ENCODE measurements around the gene RSRC2.
"Not testable (repeated sequence)": the region's sequence is repeated elsewhere in the genome, so short reads cannot be mapped to it uniquely, and the experiment has no call there.

The RSRC2 gene

GRCh38 chr12:122500685-122501488 lies 25.8 kb downstream of the RSRC2 start, which contains the start of gene ZCCHC8:
Gene ZCCHC8 (minus strand): TSS chr12:122500932. CDS start chr12:122500840, 92 bp downstream.
- no peaks in the 10 kb centered on the region for H3K27me3 ChIP-seq (ENCODE audit: control insufficient read depth, insufficient read depth, low read length)

GRCh38 chr12:122499991-122500684 lies 26.6 kb downstream of the RSRC2 start:
- H3K4me2 ChIP-seq (ENCODE audit: low read length): peak overlapping the region; percentile 87
- no peaks in the 10 kb centered on the region for H3K27me3 ChIP-seq (ENCODE audit: control insufficient read depth, insufficient read depth, low read length)
- peaks cover 17% of the 10 kb centered on the region for H3K4me1 ChIP-seq (ENCODE audit: control insufficient read depth, insufficient read depth, low read length)
- H3K9ac ChIP-seq (ENCODE audit: low read depth, low read length): peak overlapping the region; percentile 98
- peaks cover 24% of the 10 kb centered on the region for H3K36me3 ChIP-seq (ENCODE audit: insufficient read depth, low read length)
- H3K4me3 ChIP-seq (ENCODE audit: low read length): peak overlapping the region; percentile 98
- no peaks in the 10 kb centered on the region for H3K9me3 ChIP-seq (replicated peaks; ENCODE audit: low read length)

More at GRCh38 chr12:122500685-122501488, 25.8 kb downstream of the RSRC2 start, which contains the start of gene ZCCHC8:
- H3K36me3 ChIP-seq (ENCODE audit: insufficient read depth, low read length): peaks cover 29% of the 10 kb centered on the region
- peaks cover 17% of the 10 kb centered on the region for H3K4me1 ChIP-seq (ENCODE audit: control insufficient read depth, insufficient read depth, low read length)
- H3K4me2 ChIP-seq (ENCODE audit: low read length): peak within 1 kb of the TSS; percentile 87
- H3K9me3 ChIP-seq (replicated peaks; ENCODE audit: low read length): no peaks in the 10 kb centered on the region
- H3K9ac ChIP-seq (ENCODE audit: low read depth, low read length): peak within 1 kb of the TSS; percentile 98
- peak within 1 kb of the TSS; percentile 98 for H3K4me3 ChIP-seq (ENCODE audit: low read length)

- no peak overlapping the region for H3K9ac ChIP-seq (ENCODE audit: low read depth, low read length)
Observed at GRCh38 chr12:122495258-122495657, 31.5 kb downstream of the RSRC2 start.

GRCh38 chr12:122493222-122493621 lies 33.5 kb downstream of the RSRC2 start:
- not testable (repeated sequence) for H3K27me3 ChIP-seq (ENCODE audit: control insufficient read depth, insufficient read depth, low read length); H3K9ac ChIP-seq (ENCODE audit: low read depth, low read length); H3K4me2 ChIP-seq (ENCODE audit: low read length); H3K4me1 ChIP-seq (ENCODE audit: control insufficient read depth, insufficient read depth, low read length); H3K4me3 ChIP-seq (ENCODE audit: low read length); H3K9me3 ChIP-seq (replicated peaks; ENCODE audit: low read length)
- peaks cover 40% of the 10 kb centered on the region for H3K36me3 ChIP-seq (ENCODE audit: insufficient read depth, low read length)

More at GRCh38 chr12:122495258-122495657, 31.5 kb downstream of the RSRC2 start:
- H3K4me2 ChIP-seq (ENCODE audit: low read length): no peak overlapping the region
- no peaks in the 10 kb centered on the region for H3K9me3 ChIP-seq (replicated peaks; ENCODE audit: low read length)
- H3K4me3 ChIP-seq (ENCODE audit: low read length): no peak overlapping the region
- peaks cover 26% of the 10 kb centered on the region for H3K36me3 ChIP-seq (ENCODE audit: insufficient read depth, low read length)
- peaks cover 12% of the 10 kb centered on the region for H3K4me1 ChIP-seq (ENCODE audit: control insufficient read depth, insufficient read depth, low read length)
- H3K27me3 ChIP-seq (ENCODE audit: control insufficient read depth, insufficient read depth, low read length): no peaks in the 10 kb centered on the region

GRCh38 chr12:122491991-122492390 lies 34.7 kb downstream of the RSRC2 start:
- no peaks in the 10 kb centered on the region for H3K27me3 ChIP-seq (ENCODE audit: control insufficient read depth, insufficient read depth, low read length)
- no peak overlapping the region for H3K4me2 ChIP-seq (ENCODE audit: low read length)
- H3K9ac ChIP-seq (ENCODE audit: low read depth, low read length): no peak overlapping the region
- H3K36me3 ChIP-seq (ENCODE audit: insufficient read depth, low read length): peaks cover 46% of the 10 kb centered on the region
- no peak overlapping the region for H3K4me3 ChIP-seq (ENCODE audit: low read length)
- H3K9me3 ChIP-seq (replicated peaks; ENCODE audit: low read length): no peaks in the 10 kb centered on the region
- H3K4me1 ChIP-seq (ENCODE audit: control insufficient read depth, insufficient read depth, low read length): no peaks in the 10 kb centered on the region

- Histone ChIP-seq H3K9me3 (replicated peaks; ENCODE audit: low read length) (no peaks in the 10 kb centered on the region), H3K36me3 (ENCODE audit: insufficient read depth, low read length) (peaks cover 55% of the 10 kb centered on the region), H3K4me1 (ENCODE audit: control insufficient read depth, insufficient read depth, low read length) (no peaks in the 10 kb centered on the region)
Observed at GRCh38 chr12:122489038-122489437, 37.7 kb downstream of the RSRC2 start.

GRCh38 chr12:122487807-122488206 lies 38.9 kb downstream of the RSRC2 start:
- H3K9me3 ChIP-seq (replicated peaks; ENCODE audit: low read length); H3K4me2 ChIP-seq (ENCODE audit: low read length); H3K4me3 ChIP-seq (ENCODE audit: low read length); H3K4me1 ChIP-seq (ENCODE audit: control insufficient read depth, insufficient read depth, low read length); H3K27me3 ChIP-seq (ENCODE audit: control insufficient read depth, insufficient read depth, low read length); H3K9ac ChIP-seq (ENCODE audit: low read depth, low read length): not testable (repeated sequence)
- H3K36me3 ChIP-seq (ENCODE audit: insufficient read depth, low read length): peaks cover 62% of the 10 kb centered on the region

More at GRCh38 chr12:122489038-122489437, 37.7 kb downstream of the RSRC2 start:
- H3K9ac ChIP-seq (ENCODE audit: low read depth, low read length): no peak overlapping the region
- no peaks in the 10 kb centered on the region for H3K27me3 ChIP-seq (ENCODE audit: control insufficient read depth, insufficient read depth, low read length)
- no peak overlapping the region for H3K4me3 ChIP-seq (ENCODE audit: low read length)
- H3K4me2 ChIP-seq (ENCODE audit: low read length): no peak overlapping the region

- H3K9me3 ChIP-seq (replicated peaks; ENCODE audit: low read length): no peaks in the 10 kb centered on the region
- H3K4me2 ChIP-seq (ENCODE audit: low read length): no peak overlapping the region
- H3K36me3 ChIP-seq (ENCODE audit: insufficient read depth, low read length): peaks cover 59% of the 10 kb centered on the region
- no peaks in the 10 kb centered on the region for H3K27me3 ChIP-seq (ENCODE audit: control insufficient read depth, insufficient read depth, low read length)
- no peaks in the 10 kb centered on the region for H3K4me1 ChIP-seq (ENCODE audit: control insufficient read depth, insufficient read depth, low read length)
- no peak overlapping the region for H3K9ac ChIP-seq (ENCODE audit: low read depth, low read length)
- H3K4me3 ChIP-seq (ENCODE audit: low read length): no peak overlapping the region
Observed at GRCh38 chr12:122486805-122487426, 39.8 kb downstream of the RSRC2 start.

- not testable (repeated sequence) for H3K9ac ChIP-seq (ENCODE audit: low read depth, low read length); H3K27me3 ChIP-seq (ENCODE audit: control insufficient read depth, insufficient read depth, low read length); H3K4me2 ChIP-seq (ENCODE audit: low read length); H3K4me3 ChIP-seq (ENCODE audit: low read length); H3K9me3 ChIP-seq (replicated peaks; ENCODE audit: low read length); H3K4me1 ChIP-seq (ENCODE audit: control insufficient read depth, insufficient read depth, low read length)
- peaks cover 62% of the 10 kb centered on the region for H3K36me3 ChIP-seq (ENCODE audit: insufficient read depth, low read length)
Observed at GRCh38 chr12:122486360-122486759, 40.4 kb downstream of the RSRC2 start.

GRCh38 chr12:122484385-122484784 lies 42.4 kb downstream of the RSRC2 start:
- H3K4me1 ChIP-seq (ENCODE audit: control insufficient read depth, insufficient read depth, low read length); H3K4me2 ChIP-seq (ENCODE audit: low read length); H3K27me3 ChIP-seq (ENCODE audit: control insufficient read depth, insufficient read depth, low read length); H3K9ac ChIP-seq (ENCODE audit: low read depth, low read length); H3K4me3 ChIP-seq (ENCODE audit: low read length); H3K9me3 ChIP-seq (replicated peaks; ENCODE audit: low read length): not testable (repeated sequence)
- H3K36me3 ChIP-seq (ENCODE audit: insufficient read depth, low read length): peaks cover 64% of the 10 kb centered on the region

- no peaks in the 10 kb centered on the region for H3K4me1 ChIP-seq (ENCODE audit: control insufficient read depth, insufficient read depth, low read length)
- no peaks in the 10 kb centered on the region for H3K9me3 ChIP-seq (replicated peaks; ENCODE audit: low read length)
- no peak overlapping the region for H3K4me2 ChIP-seq (ENCODE audit: low read length)
- H3K9ac ChIP-seq (ENCODE audit: low read depth, low read length): no peak overlapping the region
- H3K27me3 ChIP-seq (ENCODE audit: control insufficient read depth, insufficient read depth, low read length): no peaks in the 10 kb centered on the region
- H3K36me3 ChIP-seq (ENCODE audit: insufficient read depth, low read length): peaks cover 64% of the 10 kb centered on the region
- H3K4me3 ChIP-seq (ENCODE audit: low read length): no peak overlapping the region
Observed at GRCh38 chr12:122483969-122484368, 42.8 kb downstream of the RSRC2 start.

All from skeletal muscle satellite cell (primary cell).